ENCODE measurements around the gene SOX8. TPM values are rescaled to one million over a fixed set of nuclear protein-coding genes. Genes with fewer than 3 reads are reported as not detected.

The SOX8 gene
- total and polyA plus RNA-seq, 10 of the 15 experiments (the other 5 are each of a cell fraction or from before 2014, with no cell fraction given), result not detected

GRCh38 chr16:1009358-1010150, 28.0 kb downstream of the SOX8 start:
- Histone ChIP-seq H2AFZ (ENCODE audit: control insufficient read depth, low read depth, low read length) (no peak overlapping the region), H3K36me3 (ENCODE audit: control insufficient read depth in 2 of 2, insufficient read depth in 2 of 2, low read length in 1 of 2) (no peaks in the 10 kb centered on the region), H3K27me3 (replicated peaks in 1 of 2; ENCODE audit: control insufficient read depth in 2 of 2, insufficient read depth in 2 of 2, low read length in 1 of 2) (no peaks in the 10 kb centered on the region), H3K79me2 (ENCODE audit: control insufficient read depth, insufficient read depth, low read length) (no peaks in the 10 kb centered on the region), H3K4me2 (ENCODE audit: control insufficient read depth, insufficient read depth) (no peak overlapping the region), H3K9me3 (replicated peaks; ENCODE audit: control insufficient read depth, insufficient read depth, low read length) (no peaks in the 10 kb centered on the region), H3K4me1 (ENCODE audit: control insufficient read depth, insufficient read depth, low read length) (no peaks in the 10 kb centered on the region), H4K20me1 (ENCODE audit: control insufficient read depth, insufficient read depth) (no peaks in the 10 kb centered on the region), H3K4me3 (no peak overlapping the region), H3K9ac (ENCODE audit: control insufficient read depth, insufficient read depth, low read length) (no peak overlapping the region), H3K27ac (ENCODE audit: control insufficient read depth, insufficient read depth) (no peak overlapping the region)
- TF ChIP-seq MYB (IDR thresholded peaks at IDR 0.05; ENCODE audit: borderline replicate concordance, low read depth, low read length) (no peak), STAT3 (IDR thresholded peaks at IDR 0.05; ENCODE audit: low read depth, low read length) (no peak), PML (IDR thresholded peaks at IDR 0.05; ENCODE audit: low read length) (no peak), MAX (IDR thresholded peaks at IDR 0.05; ENCODE audit: low read depth, low read length) (no peak), SMARCA5 (IDR thresholded peaks at IDR 0.05) (no peak), ZNF274 (IDR thresholded peaks at IDR 0.05; ENCODE audit: insufficient read depth, insufficient read length) (no peak), ATF7 (IDR thresholded peaks at IDR 0.05; ENCODE audit: low read depth) (no peak)
- TF ChIP-seq, protein P1, sequence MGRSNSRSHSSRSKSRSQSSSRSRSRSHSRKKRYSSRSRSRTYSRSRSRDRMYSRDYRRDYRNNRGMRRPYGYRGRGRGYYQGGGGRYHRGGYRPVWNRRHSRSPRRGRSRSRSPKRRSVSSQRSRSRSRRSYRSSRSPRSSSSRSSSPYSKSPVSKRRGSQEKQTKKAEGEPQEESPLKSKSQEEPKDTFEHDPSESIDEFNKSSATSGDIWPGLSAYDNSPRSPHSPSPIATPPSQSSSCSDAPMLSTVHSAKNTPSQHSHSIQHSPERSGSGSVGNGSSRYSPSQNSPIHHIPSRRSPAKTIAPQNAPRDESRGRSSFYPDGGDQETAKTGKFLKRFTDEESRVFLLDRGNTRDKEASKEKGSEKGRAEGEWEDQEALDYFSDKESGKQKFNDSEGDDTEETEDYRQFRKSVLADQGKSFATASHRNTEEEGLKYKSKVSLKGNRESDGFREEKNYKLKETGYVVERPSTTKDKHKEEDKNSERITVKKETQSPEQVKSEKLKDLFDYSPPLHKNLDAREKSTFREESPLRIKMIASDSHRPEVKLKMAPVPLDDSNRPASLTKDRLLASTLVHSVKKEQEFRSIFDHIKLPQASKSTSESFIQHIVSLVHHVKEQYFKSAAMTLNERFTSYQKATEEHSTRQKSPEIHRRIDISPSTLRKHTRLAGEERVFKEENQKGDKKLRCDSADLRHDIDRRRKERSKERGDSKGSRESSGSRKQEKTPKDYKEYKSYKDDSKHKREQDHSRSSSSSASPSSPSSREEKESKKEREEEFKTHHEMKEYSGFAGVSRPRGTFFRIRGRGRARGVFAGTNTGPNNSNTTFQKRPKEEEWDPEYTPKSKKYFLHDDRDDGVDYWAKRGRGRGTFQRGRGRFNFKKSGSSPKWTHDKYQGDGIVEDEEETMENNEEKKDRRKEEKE (IDR thresholded peaks at IDR 0.05), result no peak
- ChIA-PET RAD21 (ENCODE audit: unreplicated experiment) (no interaction called here), SMC1A (ENCODE audit: uncharacterized antibody, unreplicated experiment) (no interaction called here), POLR2A (no interaction called here), CTCF (no interaction called here)
- no peak for DNase-seq (ENCODE audit: low read depth, low spot score)
- 15% methylated on average over 30 of the region's 30 CpGs for WGBS (ENCODE audit: insufficient coverage, insufficient replicate concordance, low lambda C conversion rate, missing lambda C conversion rate)
- BruUV-seq (replicated peaks), result no TSS peak
- in situ Hi-C loops (cut with MboI) (no loop called here), intact Hi-C loops (cut with micrococcal nuclease; ENCODE audit: unreplicated experiment) (no loop called here)
- ATAC-seq, result no peak
- no peak for FAIRE-seq

Data from GM12878 (cell line).